Measurements from ENCODE around the gene OR51E1.

OR51E1 gene

GRCh38 chr11:4643682-4644081, at the start of gene OR51E1:
Gene OR51E1 (plus strand): TSS chr11:4643982. CDS start chr11:4652527, 8,545 bp downstream.
- no peak for DNase-seq

GRCh38 chr11:4605057-4605456, 38.7 kb upstream of the OR51E1 start:
- no peak for DNase-seq

GRCh38 chr11:4606231-4607015, 37.4 kb upstream of the OR51E1 start:
- DNase-seq, result no peak

GRCh38 chr11:4607096-4607495, 36.7 kb upstream of the OR51E1 start:
- DNase-seq, result no peak

GRCh38 chr11:4607781-4608666, 35.8 kb upstream of the OR51E1 start, which contains the start of gene TRIM68:
Gene TRIM68 (minus strand): TSS chr11:4608231. CDS start chr11:4605504, 2,727 bp downstream.
- DNase-seq, result peak; percentile 83

GRCh38 chr11:4610258-4610935, 33.4 kb upstream of the OR51E1 start:
- no peak for DNase-seq

GRCh38 chr11:4611986-4612385, 31.8 kb upstream of the OR51E1 start:
- no peak for DNase-seq

- no peak for DNase-seq
Observed at GRCh38 chr11:4615856-4616444, 27.8 kb upstream of the OR51E1 start.

GRCh38 chr11:4619514-4619913, 24.3 kb upstream of the OR51E1 start:
- DNase-seq, result no peak

GRCh38 chr11:4626207-4627099, 17.3 kb upstream of the OR51E1 start:
- peak; percentile 74 for DNase-seq

- DNase-seq, result no peak
Observed at GRCh38 chr11:4636136-4636535, 7.6 kb upstream of the OR51E1 start.

- DNase-seq, result peak; percentile 51
Observed at GRCh38 chr11:4636962-4637661, 6.7 kb upstream of the OR51E1 start, which contains the start of gene OR51D1. Gene OR51D1 (plus strand): TSS chr11:4637477. CDS start chr11:4639791, 2,314 bp downstream.

GRCh38 chr11:4637662-4638047, 6.1 kb upstream of the OR51E1 start:
- no peak for DNase-seq

GRCh38 chr11:4639931-4640330, 3.9 kb upstream of the OR51E1 start:
- no peak for DNase-seq

- DNase-seq, result no peak
Observed at GRCh38 chr11:4641501-4641900, 2.3 kb upstream of the OR51E1 start.

- no peak for DNase-seq
Observed at GRCh38 chr11:4642043-4642442, 1.7 kb upstream of the OR51E1 start.

GRCh38 chr11:4643076-4643475, 706 bp upstream of the OR51E1 start:
- DNase-seq, result no peak

GRCh38 chr11:4644233-4644632, 451 bp downstream of the OR51E1 start:
- no peak for DNase-seq

GRCh38 chr11:4645974-4646373, 2.2 kb downstream of the OR51E1 start:
- no peak for DNase-seq

- no peak for DNase-seq
Observed at GRCh38 chr11:4647766-4648165, 4.0 kb downstream of the OR51E1 start.
